CD14-positive monocyte (primary cell): ENCODE results near the gene MPND. TPM values are rescaled to one million over a fixed set of nuclear protein-coding genes. Genes with fewer than 3 reads are reported as not detected.

Experiments
- DNase-seq, 3 donors: peaks; one replicate each; pipeline ENCODE4 v3.0.0-alpha.2; 2011 to 2022
- H2AFZ ChIP-seq: 2 replicates; pipeline ENCODE4 v1.6.0; 2012; ENCODE audit warnings: mild to moderate bottlenecking, low read depth, low read length, inconsistent platforms; ENCODE audit not compliant: insufficient read depth, poor library complexity, severe bottlenecking
- H3K27ac ChIP-seq, 2 donors: 1 replicate in 1 of 2; 2 replicates in 1 of 2; pipeline ENCODE4 v1.5.1; 2012 to 2013; ENCODE audit warnings: low read length in 2 of 2, control low read depth in 1 of 2, inconsistent platforms in 1 of 2, low read depth in 1 of 2, mild to moderate bottlenecking in 1 of 2
- H3K27me3 ChIP-seq, 2 donors: one replicate each; pipeline versions ENCODE4 v1.6.0 to v1.6.1; 2011 to 2013; ENCODE audit warnings: low read length in 2 of 2; ENCODE audit not compliant: control insufficient read depth in 2 of 2, insufficient read depth in 2 of 2
- H3K36me3 ChIP-seq, 2 donors: replicated peaks in 1 of 2; 1 replicate in 1 of 2; 2 replicates in 1 of 2; pipeline versions ENCODE4 v1.5.1 to v1.6.1; 2012 to 2013; ENCODE audit warnings: low read length in 2 of 2, control low read depth in 1 of 2, inconsistent platforms in 1 of 2, mild to moderate bottlenecking in 1 of 2; ENCODE audit not compliant: insufficient read depth in 2 of 2, control insufficient read depth in 1 of 2
- H3K4me1 ChIP-seq, 2 donors: 1 replicate in 1 of 2; 2 replicates in 1 of 2; pipeline versions ENCODE4 v1.5.1 to v1.6.1; 2012 to 2013; ENCODE audit warnings: low read length in 2 of 2, control low read depth in 1 of 2, inconsistent platforms in 1 of 2, mild to moderate bottlenecking in 1 of 2, moderate library complexity in 1 of 2; ENCODE audit not compliant: insufficient read depth in 2 of 2, control insufficient read depth in 1 of 2
- H3K4me2 ChIP-seq: replicated peaks from 2 replicates; pipeline ENCODE3; 2012; ENCODE audit warnings: low read length, moderate library complexity, mild to moderate bottlenecking; ENCODE audit not compliant: poor library complexity, severe bottlenecking; ENCODE audit errors: extremely low read depth
- H3K4me3 ChIP-seq, 3 experiments: fragments of 200-600 bp in 1 of 3; sonication (generic) in 1 of 3; replicated peaks in 1 of 3; 1 replicate in 2 of 3; 2 replicates in 1 of 3; pipeline ENCODE4 v1.5.1; 2011 to 2013; ENCODE audit warnings: low read length in 3 of 3, mild to moderate bottlenecking in 3 of 3, control low read depth in 2 of 3, low read depth in 2 of 3, inconsistent platforms in 1 of 3, moderate library complexity in 1 of 3
- H3K79me2 ChIP-seq: 2 replicates; pipeline ENCODE4 v1.6.0; 2012; ENCODE audit warnings: mild to moderate bottlenecking, control low read depth, inconsistent platforms, low read length, moderate library complexity; ENCODE audit not compliant: insufficient read depth
- H3K9ac ChIP-seq: 2 replicates; pipeline ENCODE4 v1.6.0; 2017; ENCODE audit warnings: low read length, mild to moderate bottlenecking; ENCODE audit not compliant: insufficient read depth, poor library complexity, severe bottlenecking
- H3K9me3 ChIP-seq, 2 donors: replicated peaks in 1 of 2; 1 replicate in 1 of 2; 2 replicates in 1 of 2; pipeline versions ENCODE4 v1.5.1 to v1.6.1; 2012 to 2013; ENCODE audit warnings: low read length in 2 of 2, control low read depth in 1 of 2; ENCODE audit not compliant: control insufficient read depth in 1 of 2, insufficient read depth in 1 of 2
- H4K20me1 ChIP-seq: 2 replicates; pipeline ENCODE4 v1.6.0; 2012; ENCODE audit warnings: mild to moderate bottlenecking, low read length, control low read depth, moderate library complexity; ENCODE audit not compliant: insufficient read depth
- H3K27ac Mint-ChIP-seq, 7 donors: one replicate each; pipeline ENCODE4 v1.8.0; 2020; ENCODE audit warnings: mild to moderate bottlenecking in 7 of 7, mixed read lengths in 7 of 7, moderate library complexity in 6 of 7, inconsistent platforms in 2 of 7
- H3K27me3 Mint-ChIP-seq, 3 donors: one replicate each; pipeline ENCODE4 v1.8.0; 2021 to 2022; ENCODE audit warnings: low read depth in 3 of 3, mild to moderate bottlenecking in 3 of 3, mixed read lengths in 3 of 3, moderate library complexity in 3 of 3, inconsistent platforms in 1 of 3
- H3K36me3 Mint-ChIP-seq, 2 donors: one replicate each; pipeline ENCODE4 v1.8.0; 2020; ENCODE audit warnings: mixed read lengths in 2 of 2, inconsistent platforms in 1 of 2, mild to moderate bottlenecking in 1 of 2
- H3K4me1 Mint-ChIP-seq: one replicate; pipeline ENCODE4 v1.8.0; 2020; ENCODE audit warnings: mild to moderate bottlenecking, mixed read lengths
- H3K4me3 Mint-ChIP-seq, 2 donors: one replicate each; pipeline ENCODE4 v1.8.0; 2020; ENCODE audit warnings: mild to moderate bottlenecking in 2 of 2, mixed read lengths in 2 of 2, moderate library complexity in 1 of 2
- H3K9me3 Mint-ChIP-seq, 7 donors: one replicate each; pipeline ENCODE4 v1.8.0; 2020 to 2022; ENCODE audit warnings: mixed read lengths in 7 of 7, mild to moderate bottlenecking in 6 of 7, moderate library complexity in 6 of 7, inconsistent platforms in 2 of 7
- WGBS: methylation state at CpG from one replicate; pipeline ENCODE4 v1.1.5; 2013; ENCODE audit warnings: missing lambda C conversion rate; ENCODE audit not compliant: insufficient coverage; 5-methylcytosine and 5-hydroxymethylcytosine counted together
- intact Hi-C, 2 donors: fragments of 100-400 bp; cut with micrococcal nuclease; formaldehyde crosslinking; loops; one replicate each; pipeline versions ENCODE4 v1.15.0 to v1.15.1; 2023
- polyA plus RNA-seq, 3 donors: library from polyadenylated mRNA; depleted of rRNA in 1 of 3; unstranded in 2 of 3; stranded (reverse) in 1 of 3; fragments of 300-500 nt in 2 of 3; fragments of >200 nt in 1 of 3; fragmentation: Illumina TruSeq in 2 of 3; gene quantifications; 1 replicate in 2 of 3; 2 replicates in 1 of 3; pipeline ENCODE4 v1.2.3, GENCODE V29; 2012 to 2021
- TF ChIP-seq, protein P1 (sequence below): fragments of 200-600 bp; IDR thresholded peaks from one replicate; pipeline ENCODE4 v1.8.0; 2022; ENCODE audit warnings: antibody characterized with exemption, mild to moderate bottlenecking

Gene MPND
- polyA plus RNA-seq, 3 donors: 6.5 to 15.9 (median 7.0) TPM

DNA sequence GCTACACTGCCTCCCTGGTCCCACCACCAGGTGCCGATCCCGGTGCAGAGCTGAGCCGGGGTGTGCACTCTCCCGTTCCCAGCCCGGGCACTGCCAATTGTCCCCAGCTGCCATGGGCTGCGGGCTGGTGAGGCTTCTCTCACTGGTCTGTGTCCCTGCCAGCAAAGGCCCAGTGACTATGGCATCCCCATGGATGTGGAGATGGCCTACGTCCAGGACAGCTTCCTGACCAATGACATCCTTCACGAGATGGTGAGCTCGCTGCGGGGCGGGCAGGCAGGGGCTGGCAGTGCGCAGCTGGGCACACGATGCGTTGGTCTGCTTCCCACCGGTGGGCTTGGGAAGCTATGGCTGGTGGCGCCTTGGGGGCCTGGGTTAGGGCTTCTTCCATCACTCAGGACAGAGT, 14.6 kb downstream of the MPND start:
- Histone ChIP-seq H4K20me1 (peaks cover 45% of the 10 kb centered on the region), H2AFZ (no peak overlapping the region), H3K27me3 (no peaks in the 10 kb centered on the region), H3K9me3 (no peaks in the 10 kb centered on the region), H3K27ac (no peak overlapping the region), H3K4me2 (no peak overlapping the region), H3K79me2 (no peaks in the 10 kb centered on the region), H3K9ac (no peak overlapping the region), H3K4me1 (no peaks in the 10 kb centered on the region), H3K4me3 (no peak overlapping the region), H3K36me3 (peaks cover 56 to 78% of the 10 kb centered on the region in 2 donors)
- WGBS: 91% methylated on average over 12 of the region's 16 CpGs
- intact Hi-C loops: no loop called here
- TF ChIP-seq, protein P1, sequence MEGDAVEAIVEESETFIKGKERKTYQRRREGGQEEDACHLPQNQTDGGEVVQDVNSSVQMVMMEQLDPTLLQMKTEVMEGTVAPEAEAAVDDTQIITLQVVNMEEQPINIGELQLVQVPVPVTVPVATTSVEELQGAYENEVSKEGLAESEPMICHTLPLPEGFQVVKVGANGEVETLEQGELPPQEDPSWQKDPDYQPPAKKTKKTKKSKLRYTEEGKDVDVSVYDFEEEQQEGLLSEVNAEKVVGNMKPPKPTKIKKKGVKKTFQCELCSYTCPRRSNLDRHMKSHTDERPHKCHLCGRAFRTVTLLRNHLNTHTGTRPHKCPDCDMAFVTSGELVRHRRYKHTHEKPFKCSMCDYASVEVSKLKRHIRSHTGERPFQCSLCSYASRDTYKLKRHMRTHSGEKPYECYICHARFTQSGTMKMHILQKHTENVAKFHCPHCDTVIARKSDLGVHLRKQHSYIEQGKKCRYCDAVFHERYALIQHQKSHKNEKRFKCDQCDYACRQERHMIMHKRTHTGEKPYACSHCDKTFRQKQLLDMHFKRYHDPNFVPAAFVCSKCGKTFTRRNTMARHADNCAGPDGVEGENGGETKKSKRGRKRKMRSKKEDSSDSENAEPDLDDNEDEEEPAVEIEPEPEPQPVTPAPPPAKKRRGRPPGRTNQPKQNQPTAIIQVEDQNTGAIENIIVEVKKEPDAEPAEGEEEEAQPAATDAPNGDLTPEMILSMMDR: no peak
- Mint-ChIP-seq H3K4me3 (no peak overlapping the region), H3K36me3 (peaks cover 28 to 76% of the 10 kb centered on the region in 2 donors), H3K27ac (peak overlapping the region in 3 of 7 donors; percentile 4 to 50 (median 6)), H3K4me1 (no peaks in the 10 kb centered on the region), H3K27me3 (peaks cover 0 to 2% (median 0%) of the 10 kb centered on the region in 3 donors), H3K9me3 (no peaks in the 10 kb centered on the region)
- DNase-seq: no peak

- no peak overlapping the region for H3K4me3 ChIP-seq
- peaks cover 55% of the 10 kb centered on the region for H4K20me1 ChIP-seq
- no peak overlapping the region for H3K4me2 ChIP-seq
- no peak overlapping the region for H3K27ac Mint-ChIP-seq
- TF ChIP-seq, protein P1: no peak
- no peak overlapping the region for H3K4me3 Mint-ChIP-seq
- no peaks in the 10 kb centered on the region for H3K9me3 Mint-ChIP-seq
- no peaks in the 10 kb centered on the region for H3K4me1 Mint-ChIP-seq
- no peak overlapping the region for H3K9ac ChIP-seq
- H3K27me3 ChIP-seq: no peaks in the 10 kb centered on the region
- H3K27me3 Mint-ChIP-seq: peaks cover 0 to 2% (median 0%) of the 10 kb centered on the region in 3 donors
- H3K79me2 ChIP-seq: no peaks in the 10 kb centered on the region
- H2AFZ ChIP-seq: no peak overlapping the region
- H3K36me3 ChIP-seq: peaks cover 66 to 84% of the 10 kb centered on the region in 2 donors
- WGBS: 95% methylated on average over 20 of the region's 25 CpGs
- no peaks in the 10 kb centered on the region for H3K9me3 ChIP-seq
- H3K27ac ChIP-seq: no peak overlapping the region
- no peaks in the 10 kb centered on the region for H3K4me1 ChIP-seq
- DNase-seq: no peak
- intact Hi-C loops: no loop called here
- H3K36me3 Mint-ChIP-seq: peaks cover 36 to 83% of the 10 kb centered on the region in 2 donors
Observed at GRCh38 chr19:4358709-4359626, 15.6 kb downstream of the MPND start.
